HG03571 (cell line): ENCODE measurements around the gene FAM149B1.

Source experiments
- ATAC-seq: cut with Tn5 transposase; IDR thresholded peaks from one replicate; pipeline ENCODE4 v1.9.1; 2021; ENCODE audit not compliant: unreplicated experiment

FAM149B1 gene

DNA sequence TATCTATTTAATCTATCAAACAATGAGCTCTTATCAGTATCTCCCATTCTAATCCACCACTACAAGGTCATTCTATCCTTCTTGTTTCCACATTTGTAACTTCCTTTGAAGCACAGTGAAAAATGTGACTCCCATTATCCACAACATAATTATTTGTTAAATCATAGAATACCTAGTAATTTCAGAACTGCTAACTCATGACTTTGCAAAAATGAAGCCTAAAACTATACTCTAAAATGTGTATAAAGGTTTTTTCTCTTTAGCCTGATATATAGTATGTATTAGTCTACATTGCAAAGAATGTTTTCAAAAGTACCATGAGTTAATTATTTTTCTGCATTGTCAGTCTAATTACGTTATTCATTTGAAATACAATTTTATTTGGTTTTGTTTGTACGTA, 96.5 kb downstream of the FAM149B1 start:
- ATAC-seq, result no peak

DNA sequence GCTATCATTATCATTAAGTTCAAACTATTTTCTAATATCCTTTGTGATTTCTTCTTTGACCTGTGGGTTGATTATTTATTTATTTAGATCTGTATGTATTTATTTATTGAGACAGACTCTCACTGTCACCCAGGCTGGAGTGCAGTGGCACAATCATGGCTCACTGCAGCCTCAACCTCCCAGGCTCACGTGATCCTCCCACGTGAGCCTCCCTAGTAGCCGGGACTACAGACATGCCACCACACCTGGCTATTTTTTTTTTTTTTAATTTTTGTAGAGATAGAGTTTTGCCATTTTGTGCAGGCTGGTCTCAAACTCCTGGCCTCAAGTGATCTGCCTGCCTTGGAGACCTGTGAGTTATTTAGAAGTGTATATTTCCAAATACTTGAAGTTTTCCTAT, 113.2 kb downstream of the FAM149B1 start:
- no peak for ATAC-seq

DNA sequence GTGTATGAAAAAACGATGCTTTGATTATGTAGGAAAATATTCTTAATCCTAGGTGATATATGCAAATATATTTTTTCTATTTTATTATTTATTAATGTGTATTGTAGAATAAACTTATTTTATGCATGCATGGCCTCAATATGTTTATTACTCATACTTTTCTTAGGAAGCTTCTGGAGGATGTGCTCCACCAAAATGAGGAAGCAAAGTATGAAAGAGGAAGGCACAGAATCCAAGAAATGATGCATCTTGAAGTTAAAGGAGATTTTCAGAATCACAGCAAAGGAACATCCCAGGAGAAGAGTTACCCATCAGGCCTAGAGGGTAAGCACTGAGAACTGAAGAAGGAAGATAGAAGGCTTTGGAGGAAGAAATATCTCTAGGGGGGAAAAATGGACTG, 119.5 kb downstream of the FAM149B1 start:
- ATAC-seq, result no peak

DNA sequence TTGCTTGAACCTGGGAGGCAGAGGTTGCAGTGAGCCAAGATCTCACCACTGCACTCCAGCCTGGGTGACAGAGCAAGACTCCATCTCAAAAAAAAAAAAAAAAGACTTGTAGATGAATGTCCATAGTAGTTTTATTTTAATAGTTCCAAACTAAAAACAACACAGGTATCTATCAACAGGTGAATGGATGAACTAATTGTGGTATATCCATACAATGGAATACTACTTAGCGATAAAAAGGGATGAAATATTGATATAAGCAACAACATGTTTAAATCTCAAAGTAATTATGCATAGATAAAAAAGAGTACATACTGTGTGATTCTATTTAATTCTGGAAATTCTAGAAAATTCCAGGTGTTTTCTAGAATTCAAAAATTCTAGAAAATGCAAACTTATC, 122.0 kb downstream of the FAM149B1 start:
- ATAC-seq, result no peak

DNA sequence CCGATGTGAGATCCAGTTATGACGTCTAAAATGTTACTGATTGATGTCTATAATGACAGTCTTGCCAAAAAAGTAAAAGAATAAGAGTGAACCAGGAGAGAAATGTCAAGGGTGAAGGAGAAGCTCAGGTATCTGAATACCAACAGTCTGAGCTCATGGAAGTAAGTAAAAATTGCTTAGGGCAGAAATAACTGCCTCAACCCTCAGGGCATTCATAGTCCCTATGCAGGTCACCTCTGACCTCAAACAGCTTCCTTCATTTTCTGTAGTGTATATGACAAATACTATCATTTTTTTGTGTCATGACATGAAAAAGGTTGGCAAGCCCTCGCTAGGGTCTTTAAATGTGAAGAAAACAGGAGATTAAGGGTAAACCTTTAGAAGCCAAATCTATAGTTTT, 125.5 kb downstream of the FAM149B1 start:
- ATAC-seq, result no peak
